ENCODE data around the gene OSBPL6.
"Not testable (repeated sequence)": the region's sequence is repeated elsewhere in the genome, so short reads cannot be mapped to it uniquely, and the experiment has no call there.

OSBPL6 gene

DNA sequence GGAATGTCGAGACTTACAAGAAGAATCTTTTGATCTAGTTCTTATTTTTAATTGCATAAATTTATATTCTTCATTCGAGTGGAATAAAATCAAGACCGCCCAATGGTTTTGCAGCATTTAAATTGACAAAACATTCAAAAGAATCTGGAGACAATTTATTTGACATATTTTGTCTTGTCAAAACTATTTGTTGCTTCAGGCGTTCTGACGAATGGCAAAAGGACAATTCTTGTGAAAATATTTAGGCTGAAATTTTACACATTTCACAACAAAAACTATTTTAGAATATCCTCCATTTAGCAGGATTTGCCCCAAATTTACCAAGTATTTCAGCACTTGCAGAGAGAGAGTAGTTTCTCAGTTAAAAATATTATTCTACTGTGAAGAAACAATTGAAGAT, 214.9 kb downstream of the OSBPL6 start:
- DNase-seq (ENCODE audit: insufficient read length, low spot score) (no peak), FAIRE-seq (no peak)
- TF ChIP-seq CTCF (IDR thresholded peaks at IDR 0.05; ENCODE audit: insufficient read depth, missing control alignments) = no peak

- DNase-seq (ENCODE audit: insufficient read length, low spot score) (no peak), FAIRE-seq (no peak)
- TF ChIP-seq CTCF (IDR thresholded peaks at IDR 0.05; ENCODE audit: insufficient read depth, missing control alignments) = no peak
Measured at GRCh38 chr2:178412047-178412446, 217.7 kb downstream of the OSBPL6 start.

DNA sequence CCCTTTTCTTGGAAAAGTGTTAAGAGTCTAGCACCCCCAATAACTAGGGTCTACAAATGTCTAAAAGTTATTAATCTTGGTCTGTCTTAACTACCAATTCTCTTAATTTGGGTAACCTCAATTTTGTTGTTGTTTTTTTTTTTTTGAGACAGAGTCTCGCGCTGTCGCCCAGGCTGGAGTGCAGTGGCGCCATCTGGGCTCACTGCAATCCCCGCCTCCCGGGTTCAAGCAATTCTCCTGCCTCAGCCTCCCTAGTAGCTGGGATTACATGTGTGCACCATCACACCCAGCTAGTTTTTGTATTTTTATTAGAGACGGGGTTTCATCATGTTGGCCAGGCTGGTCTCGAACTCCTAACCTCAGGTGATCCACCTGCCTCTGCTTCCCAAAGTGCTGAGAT, 218.1 kb downstream of the OSBPL6 start:
- FAIRE-seq; DNase-seq (ENCODE audit: insufficient read length, low spot score): not testable (repeated sequence)

DNA sequence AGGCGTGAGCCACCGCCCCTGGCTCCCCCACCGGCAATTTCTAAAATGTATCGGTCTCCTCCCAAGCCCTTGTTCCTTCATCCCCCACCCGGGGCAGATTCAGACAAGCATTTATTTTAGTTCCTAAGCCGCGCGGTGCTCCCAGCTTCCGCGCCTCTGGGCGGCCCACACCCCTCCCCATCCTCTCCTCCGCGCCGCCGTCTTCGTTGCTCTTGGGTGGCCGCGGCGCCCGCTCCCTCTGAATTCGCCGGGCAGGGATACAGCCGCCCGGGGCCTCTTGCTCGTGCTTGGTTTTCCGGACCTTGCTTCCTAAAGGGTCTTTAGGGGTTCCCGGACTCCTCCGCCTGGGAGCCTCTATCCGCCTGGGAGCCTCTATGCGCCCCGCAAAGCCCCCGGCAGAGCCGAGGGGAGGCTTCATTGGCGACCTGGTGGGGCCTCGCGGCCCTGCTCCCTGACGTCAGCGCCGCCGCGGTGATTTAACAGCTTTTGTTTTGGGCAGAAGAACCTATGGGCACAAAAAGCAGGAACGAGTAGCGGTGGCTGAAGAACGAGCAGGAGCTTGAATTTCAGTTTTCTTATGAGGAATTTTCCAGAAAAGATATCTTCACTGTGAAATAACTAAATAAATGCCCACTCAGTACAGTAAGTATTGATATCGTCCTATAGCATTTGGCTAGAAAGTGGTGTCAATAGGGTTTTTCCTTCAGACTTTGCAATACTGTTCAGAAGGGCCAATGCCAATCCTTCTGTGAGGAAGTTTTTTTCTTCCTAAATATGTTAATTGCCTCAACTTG, 219.4 kb downstream of the OSBPL6 start:
- FAIRE-seq (peak; percentile 29), DNase-seq (ENCODE audit: insufficient read length, low spot score) (no peak)
- TF ChIP-seq CTCF (IDR thresholded peaks at IDR 0.05; ENCODE audit: insufficient read depth, missing control alignments) = no peak

- FAIRE-seq (peak; percentile 55), DNase-seq (ENCODE audit: insufficient read length, low spot score) (no peak)
- peak; percentile 95 for TF ChIP-seq CTCF (IDR thresholded peaks at IDR 0.05; ENCODE audit: insufficient read depth, missing control alignments)
Measured at GRCh38 chr2:178414266-178415247, 220.2 kb downstream of the OSBPL6 start.

GRCh38 chr2:178415979-178416378, 221.7 kb downstream of the OSBPL6 start:
- no peak for DNase-seq (ENCODE audit: insufficient read length, low spot score)
- no peak for FAIRE-seq
- TF ChIP-seq CTCF (IDR thresholded peaks at IDR 0.05; ENCODE audit: insufficient read depth, missing control alignments) = no peak

DNA sequence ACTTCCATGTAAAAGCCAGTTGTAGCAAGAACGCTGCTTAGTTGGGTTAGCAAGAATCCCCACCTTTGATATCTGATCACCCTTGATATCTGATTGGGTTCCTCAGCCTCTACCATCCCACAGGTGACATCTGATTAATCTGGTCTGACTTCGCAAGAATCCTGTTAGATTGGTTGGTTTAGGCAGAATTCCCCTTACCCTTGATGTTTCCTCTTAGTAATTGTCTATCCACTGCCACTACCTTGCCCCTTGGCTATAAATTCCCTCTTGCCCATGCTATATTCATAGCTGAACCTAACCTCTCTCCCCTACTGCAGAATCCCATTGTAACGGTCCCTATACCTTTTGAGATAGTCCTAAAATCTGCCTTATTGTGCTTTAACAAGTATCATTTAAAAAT, 223.6 kb downstream of the OSBPL6 start:
- TF ChIP-seq CTCF (IDR thresholded peaks at IDR 0.05; ENCODE audit: insufficient read depth, missing control alignments) = no peak
- FAIRE-seq (no peak), DNase-seq (ENCODE audit: insufficient read length, low spot score) (no peak)

All from D721Med (cell line).